Measurements from ENCODE around the gene PTH1R.
A peak's percentile ranks its signal among the peaks of the same experiment; 100 is the strongest.

The PTH1R gene

GRCh38 chr3:46856576-46857471, 20.7 kb upstream of the PTH1R start:
- peak overlapping the region; percentile 53 for H3K9ac ChIP-seq (ENCODE audit: insufficient read length, low read depth)

GRCh38 chr3:46857485-46858341, 19.8 kb upstream of the PTH1R start:
- Histone ChIP-seq H3K36me3 (ENCODE audit: insufficient read depth, insufficient read length, low read length) (no peaks in the 10 kb centered on the region), H3K4me1 (ENCODE audit: insufficient read depth, insufficient read length) (peaks cover 14% of the 10 kb centered on the region), H3K27me3 (ENCODE audit: insufficient read depth, insufficient read length) (peaks cover 5% of the 10 kb centered on the region), H3K9ac (ENCODE audit: insufficient read length, low read depth) (no peak overlapping the region), H3K9me3 (ENCODE audit: insufficient read depth, low read length) (no peaks in the 10 kb centered on the region), H3K4me3 (ENCODE audit: insufficient read length, low read depth) (no peak overlapping the region)
- DNase-seq (ENCODE audit: low read depth, low spot score) = no peak
- TF ChIP-seq YY1 (IDR thresholded peaks at IDR 0.05; ENCODE audit: insufficient read depth, insufficient read length) (no peak), SUZ12 (IDR thresholded peaks at IDR 0.05; ENCODE audit: extremely low read depth, insufficient read depth, insufficient read length) (no peak), ZNF274 (IDR thresholded peaks at IDR 0.05; ENCODE audit: low read depth, low read length) (no peak)

More at GRCh38 chr3:46856576-46857471, 20.7 kb upstream of the PTH1R start:
- no peak for DNase-seq (ENCODE audit: low read depth, low spot score)
- TF ChIP-seq YY1 (IDR thresholded peaks at IDR 0.05; ENCODE audit: insufficient read depth, insufficient read length) = no peak
- no peak for TF ChIP-seq ZNF274 (IDR thresholded peaks at IDR 0.05; ENCODE audit: low read depth, low read length)
- no peak for TF ChIP-seq SUZ12 (IDR thresholded peaks at IDR 0.05; ENCODE audit: extremely low read depth, insufficient read depth, insufficient read length)
- Histone ChIP-seq H3K36me3 (ENCODE audit: insufficient read depth, insufficient read length, low read length) (no peaks in the 10 kb centered on the region), H3K27me3 (ENCODE audit: insufficient read depth, insufficient read length) (peaks cover 5% of the 10 kb centered on the region), H3K4me1 (ENCODE audit: insufficient read depth, insufficient read length) (peaks cover 14% of the 10 kb centered on the region), H3K4me3 (ENCODE audit: insufficient read length, low read depth) (no peak overlapping the region), H3K9me3 (ENCODE audit: insufficient read depth, low read length) (no peaks in the 10 kb centered on the region)

- H3K9ac ChIP-seq (ENCODE audit: insufficient read length, low read depth) = peak overlapping the region; percentile 17
- DNase-seq (ENCODE audit: low read depth, low spot score) = no peak
- peaks cover 19% of the 10 kb centered on the region for H3K4me1 ChIP-seq (ENCODE audit: insufficient read depth, insufficient read length)
- H3K9me3 ChIP-seq (ENCODE audit: insufficient read depth, low read length) = no peaks in the 10 kb centered on the region
- TF ChIP-seq YY1 (IDR thresholded peaks at IDR 0.05; ENCODE audit: insufficient read depth, insufficient read length) (no peak), ZNF274 (IDR thresholded peaks at IDR 0.05; ENCODE audit: low read depth, low read length) (no peak), SUZ12 (IDR thresholded peaks at IDR 0.05; ENCODE audit: extremely low read depth, insufficient read depth, insufficient read length) (no peak)
- peaks cover 5% of the 10 kb centered on the region for H3K27me3 ChIP-seq (ENCODE audit: insufficient read depth, insufficient read length)
- H3K36me3 ChIP-seq (ENCODE audit: insufficient read depth, insufficient read length, low read length) = no peaks in the 10 kb centered on the region
- no peak overlapping the region for H3K4me3 ChIP-seq (ENCODE audit: insufficient read length, low read depth)
Measured at GRCh38 chr3:46858456-46858855, 19.1 kb upstream of the PTH1R start.

- no peak for DNase-seq (ENCODE audit: low read depth, low spot score)
- Histone ChIP-seq H3K27me3 (ENCODE audit: insufficient read depth, insufficient read length) (peaks cover 5% of the 10 kb centered on the region), H3K9me3 (ENCODE audit: insufficient read depth, low read length) (no peaks in the 10 kb centered on the region), H3K4me3 (ENCODE audit: insufficient read length, low read depth) (no peak overlapping the region), H3K4me1 (ENCODE audit: insufficient read depth, insufficient read length) (peaks cover 25% of the 10 kb centered on the region), H3K36me3 (ENCODE audit: insufficient read depth, insufficient read length, low read length) (no peaks in the 10 kb centered on the region), H3K9ac (ENCODE audit: insufficient read length, low read depth) (no peak overlapping the region)
- TF ChIP-seq ZNF274 (IDR thresholded peaks at IDR 0.05; ENCODE audit: low read depth, low read length) (no peak), YY1 (IDR thresholded peaks at IDR 0.05; ENCODE audit: insufficient read depth, insufficient read length) (no peak), SUZ12 (IDR thresholded peaks at IDR 0.05; ENCODE audit: extremely low read depth, insufficient read depth, insufficient read length) (no peak)
Measured at GRCh38 chr3:46859001-46859710, 18.4 kb upstream of the PTH1R start.

- H3K9ac ChIP-seq (ENCODE audit: insufficient read length, low read depth) = no peak overlapping the region
- no peak for TF ChIP-seq ZNF274 (IDR thresholded peaks at IDR 0.05; ENCODE audit: low read depth, low read length)
- TF ChIP-seq SUZ12 (IDR thresholded peaks at IDR 0.05; ENCODE audit: extremely low read depth, insufficient read depth, insufficient read length) = no peak
- TF ChIP-seq YY1 (IDR thresholded peaks at IDR 0.05; ENCODE audit: insufficient read depth, insufficient read length) = no peak
- H3K27me3 ChIP-seq (ENCODE audit: insufficient read depth, insufficient read length) = peaks cover 5% of the 10 kb centered on the region
- H3K4me3 ChIP-seq (ENCODE audit: insufficient read length, low read depth) = no peak overlapping the region
- H3K9me3 ChIP-seq (ENCODE audit: insufficient read depth, low read length) = no peaks in the 10 kb centered on the region
- no peaks in the 10 kb centered on the region for H3K36me3 ChIP-seq (ENCODE audit: insufficient read depth, insufficient read length, low read length)
- peaks cover 29% of the 10 kb centered on the region for H3K4me1 ChIP-seq (ENCODE audit: insufficient read depth, insufficient read length)
- DNase-seq (ENCODE audit: low read depth, low spot score) = no peak
Measured at GRCh38 chr3:46860017-46860809, 17.3 kb upstream of the PTH1R start.
